Endothelial cell of coronary artery (primary cell): ENCODE data around the gene TNIK. TPM values are rescaled to one million over a fixed set of nuclear protein-coding genes. Genes with fewer than 3 reads are reported as not detected.

Experiments used
- total RNA-seq: library from RNA; depleted of rRNA; stranded (reverse); fragments of >200 nt; gene quantifications from 2 replicates; pipeline ENCODE4 v1.2.3, GENCODE V29; 2014

The TNIK gene
- total RNA-seq: 36.0 and 40.1 TPM in 2 replicates

GRCh38 chr3:171459942-171460724 lies at the start of gene TNIK:
Gene TNIK, minus strand, starts transcription at chr3:171460405. Its CDS starts 342 bp downstream, at chr3:171460063.

GRCh38 chr3:171026597-171027293 lies 433.5 kb downstream of the TNIK start, which contains the start of gene SLC2A2:
Gene SLC2A2, minus strand, starts transcription at chr3:171026720. Its CDS starts 50 bp downstream, at chr3:171026670.

